KOPT-K1 (cell line): ENCODE data around the gene HAGHL.
"Not testable (repeated sequence)": the region's sequence is repeated elsewhere in the genome, so short reads cannot be mapped to it uniquely, and the experiment has no call there.

Source experiments
- H3K27ac ChIP-seq: fragments of 200-600 bp; sonication (generic); 2 replicates; pipeline ENCODE4 v1.5.1; 2016; ENCODE audit warnings: antibody characterized with exemption, mild to moderate bottlenecking, low read depth, low read length; ENCODE audit not compliant: poor library complexity, severe bottlenecking
- H3K36me3 ChIP-seq: fragments of 200-600 bp; sonication (generic); 2 replicates; pipeline ENCODE4 v1.5.1; 2017; ENCODE audit warnings: antibody characterized with exemption, mild to moderate bottlenecking, low read length, moderate library complexity; ENCODE audit not compliant: insufficient read depth
- H3K9me3 ChIP-seq: fragments of 200-600 bp; sonication (generic); 2 replicates; pipeline ENCODE4 v1.5.1; 2017; ENCODE audit warnings: antibody characterized with exemption, low read length, mild to moderate bottlenecking; ENCODE audit not compliant: insufficient read depth, poor library complexity, severe bottlenecking

The HAGHL gene

DNA sequence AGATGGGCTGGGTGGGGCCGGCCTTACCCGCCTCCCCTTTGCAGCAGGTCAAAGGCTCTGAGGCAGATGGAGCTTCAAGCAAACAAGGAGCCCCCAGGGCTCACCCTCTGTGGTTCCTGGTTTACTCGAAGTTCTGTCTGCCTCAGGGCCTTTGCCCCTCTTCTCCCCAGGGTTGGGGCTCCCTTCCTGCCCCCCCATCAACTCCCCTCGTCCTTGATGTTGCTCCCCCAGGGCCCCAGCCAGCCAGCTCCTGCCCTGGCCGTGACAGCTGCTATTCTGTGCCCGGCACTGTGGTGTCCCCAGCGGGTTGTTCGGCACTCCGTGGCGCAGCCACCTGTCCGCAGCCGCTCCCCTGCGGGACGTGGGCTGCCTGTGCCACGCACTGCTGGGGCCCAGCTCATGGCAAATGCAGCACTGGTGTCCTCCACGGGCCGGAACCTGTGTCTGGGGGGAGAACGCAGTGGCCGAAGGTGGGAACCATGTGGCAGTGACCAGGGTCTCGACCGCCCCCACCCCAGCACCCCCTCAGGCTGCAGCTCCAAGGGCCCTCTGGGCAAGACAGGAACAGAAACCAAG is 16.3 kb upstream of the HAGHL start:
- no peak overlapping the region for H3K27ac ChIP-seq
- H3K9me3 ChIP-seq: no peaks in the 10 kb centered on the region
- no peaks in the 10 kb centered on the region for H3K36me3 ChIP-seq

DNA sequence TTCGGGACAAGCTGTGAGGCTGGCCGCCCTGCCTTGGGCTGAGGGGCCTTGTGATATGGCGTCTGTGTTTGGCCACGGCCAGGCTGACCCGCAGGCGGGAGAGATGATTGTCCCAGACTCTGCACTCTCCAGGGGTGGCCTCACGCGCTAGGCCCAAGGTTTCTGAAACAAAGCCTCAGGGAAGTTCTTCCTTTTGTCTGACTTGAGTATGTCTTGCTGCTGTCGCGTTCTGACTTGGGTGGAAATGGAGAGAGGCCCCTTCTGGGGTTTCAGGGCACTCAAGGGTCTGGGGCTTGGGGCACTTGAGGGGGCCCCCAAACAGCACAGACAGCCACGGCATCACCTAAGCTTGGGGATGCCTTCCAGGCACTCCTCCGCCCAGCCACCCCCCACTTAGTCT is 15.8 kb upstream of the HAGHL start:
- Histone ChIP-seq H3K36me3 (no peaks in the 10 kb centered on the region), H3K27ac (no peak overlapping the region)

GRCh38 chr16:711548-712320 is 15.2 kb upstream of the HAGHL start:
- Histone ChIP-seq H3K9me3 (no peaks in the 10 kb centered on the region), H3K27ac (no peak overlapping the region), H3K36me3 (no peaks in the 10 kb centered on the region)

More for the DNA sequence above, 15.8 kb upstream of the HAGHL start:
- H3K9me3 ChIP-seq: no peaks in the 10 kb centered on the region

GRCh38 chr16:712740-713250 is 14.1 kb upstream of the HAGHL start:
- not testable (repeated sequence) for H3K9me3 ChIP-seq, H3K27ac ChIP-seq, H3K36me3 ChIP-seq

GRCh38 chr16:714079-714478 is 12.8 kb upstream of the HAGHL start:
- Histone ChIP-seq H3K36me3 (no peaks in the 10 kb centered on the region), H3K27ac (no peak overlapping the region), H3K9me3 (no peaks in the 10 kb centered on the region)

GRCh38 chr16:714558-715476 is 12.1 kb upstream of the HAGHL start, which contains the start of gene METRN:
METRN (plus strand) TSS chr16:715118; CDS start chr16:715290, 172 bp downstream.
- no peaks in the 10 kb centered on the region for H3K9me3 ChIP-seq
- H3K36me3 ChIP-seq: no peaks in the 10 kb centered on the region
- no peak within 1 kb of the TSS for H3K27ac ChIP-seq

GRCh38 chr16:715477-716199 is 11.3 kb upstream of the HAGHL start:
- Histone ChIP-seq H3K36me3 (no peaks in the 10 kb centered on the region), H3K27ac (no peak overlapping the region), H3K9me3 (no peaks in the 10 kb centered on the region)

DNA sequence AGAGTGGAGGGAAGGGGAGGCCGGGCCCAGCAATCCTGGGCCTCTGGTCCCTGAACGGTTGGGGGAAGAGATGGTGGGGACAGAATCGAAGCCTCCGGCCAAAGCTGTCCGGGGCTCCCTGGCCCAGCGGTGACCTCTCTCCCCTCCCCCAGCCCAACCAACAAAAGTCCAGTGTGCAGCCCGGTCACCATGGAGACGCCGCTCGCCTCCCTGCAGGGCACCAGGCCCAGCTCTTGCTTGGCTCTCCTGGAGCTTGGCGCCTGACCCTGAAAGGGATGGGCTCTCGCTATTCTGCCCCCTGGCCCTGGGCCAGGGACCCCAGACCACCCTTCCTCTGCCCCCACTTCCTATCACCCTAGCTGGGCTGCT is 10.7 kb upstream of the HAGHL start:
- Histone ChIP-seq H3K36me3 (no peaks in the 10 kb centered on the region), H3K9me3 (no peaks in the 10 kb centered on the region), H3K27ac (no peak overlapping the region)

- Histone ChIP-seq H3K27ac (no peak overlapping the region), H3K36me3 (no peaks in the 10 kb centered on the region), H3K9me3 (no peaks in the 10 kb centered on the region)
These were observed 10.1 kb upstream of the HAGHL start for GRCh38 chr16:716768-717325.

GRCh38 chr16:717450-718245 is 9.3 kb upstream of the HAGHL start:
- Histone ChIP-seq H3K9me3 (no peaks in the 10 kb centered on the region), H3K36me3 (no peaks in the 10 kb centered on the region), H3K27ac (no peak overlapping the region)

DNA sequence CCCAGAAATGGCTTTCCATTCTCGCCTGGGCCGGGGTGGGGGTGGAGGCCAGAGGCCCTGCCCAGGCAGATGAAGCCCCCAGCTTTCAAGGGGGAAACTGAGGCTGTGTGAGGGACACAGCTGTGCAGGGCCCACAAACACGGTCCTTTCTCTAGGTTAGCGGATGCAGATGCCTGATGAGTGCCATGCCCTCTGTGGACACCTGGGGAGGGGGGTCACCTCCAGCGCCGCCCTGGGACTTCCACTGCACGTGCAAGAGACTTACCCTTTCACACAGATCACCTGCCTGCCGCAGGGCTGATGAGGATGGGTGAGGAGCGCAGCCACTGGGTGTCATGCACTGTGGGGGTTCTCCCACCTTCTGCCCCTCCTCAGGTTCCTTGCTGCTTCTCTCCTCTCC is 8.5 kb upstream of the HAGHL start:
- no peaks in the 10 kb centered on the region for H3K36me3 ChIP-seq
- H3K27ac ChIP-seq: no peak overlapping the region
- H3K9me3 ChIP-seq: no peaks in the 10 kb centered on the region

GRCh38 chr16:718922-719321 is 8.0 kb upstream of the HAGHL start:
- H3K27ac ChIP-seq: peak overlapping the region; percentile 84
- no peaks in the 10 kb centered on the region for H3K9me3 ChIP-seq
- no peaks in the 10 kb centered on the region for H3K36me3 ChIP-seq

- Histone ChIP-seq H3K9me3 (no peaks in the 10 kb centered on the region), H3K27ac (peak overlapping the region; percentile 84), H3K36me3 (no peaks in the 10 kb centered on the region)
These were observed 7.0 kb upstream of the HAGHL start for GRCh38 chr16:719815-720446.
